Trophoblast cell (in vitro differentiated cells and primary cell): ENCODE measurements around the gene SERPINA3.
"Not testable (repeated sequence)": the region's sequence is repeated elsewhere in the genome, so short reads cannot be mapped to it uniquely, and the experiment has no call there.

ENCODE experiments used
- DNase-seq, 2 donors: peaks; one replicate each; pipeline ENCODE4 v3.0.0-alpha.2; 2016
- H2AFZ ChIP-seq: 2 replicates; pipeline ENCODE4 v1.6.1; 2013; ENCODE audit warnings: low read length, moderate library complexity, mild to moderate bottlenecking; ENCODE audit not compliant: insufficient read depth, poor library complexity
- H2AK5ac ChIP-seq: 2 replicates; pipeline ENCODE4 v1.6.1; 2013; ENCODE audit warnings: mild to moderate bottlenecking, low read length
- H2BK120ac ChIP-seq: 2 replicates; pipeline ENCODE4 v1.6.1; 2013; ENCODE audit warnings: low read length, mild to moderate bottlenecking, moderate library complexity; ENCODE audit not compliant: insufficient read depth, poor library complexity
- H2BK12ac ChIP-seq: 2 replicates; pipeline ENCODE4 v1.6.1; 2013; ENCODE audit warnings: mild to moderate bottlenecking, low read length, moderate library complexity
- H2BK5ac ChIP-seq: 2 replicates; pipeline ENCODE4 v1.6.1; 2013; ENCODE audit warnings: low read length, low read depth, moderate library complexity, mild to moderate bottlenecking; ENCODE audit not compliant: poor library complexity
- H3K14ac ChIP-seq: 2 replicates; pipeline ENCODE4 v1.6.1; 2013; ENCODE audit warnings: mild to moderate bottlenecking, low read length
- H3K18ac ChIP-seq: 2 replicates; pipeline ENCODE4 v1.6.1; 2013; ENCODE audit warnings: mild to moderate bottlenecking, low read length
- H3K23ac ChIP-seq: 2 replicates; pipeline ENCODE4 v1.6.1; 2013; ENCODE audit warnings: low read length
- H3K27ac ChIP-seq: 2 replicates; pipeline ENCODE4 v1.5.1; 2013; ENCODE audit warnings: low read depth, mild to moderate bottlenecking, inconsistent platforms, low read length, moderate library complexity
- H3K27me3 ChIP-seq: 2 replicates; pipeline ENCODE4 v1.6.1; 2013; ENCODE audit warnings: inconsistent platforms, mild to moderate bottlenecking, low read length, moderate library complexity; ENCODE audit not compliant: insufficient read depth
- H3K36me3 ChIP-seq, 2 experiments: 1 replicate in 1 of 2; 2 replicates in 1 of 2; pipeline ENCODE4 v1.6.1; 2013; ENCODE audit warnings: low read length in 2 of 2, mild to moderate bottlenecking in 2 of 2, moderate library complexity in 1 of 2; ENCODE audit not compliant: insufficient read depth in 2 of 2, control insufficient read depth in 1 of 2
- H3K4ac ChIP-seq: 2 replicates; pipeline ENCODE4 v1.6.1; 2013; ENCODE audit warnings: low read depth, mild to moderate bottlenecking, low read length, moderate library complexity
- H3K4me1 ChIP-seq, 2 experiments: 1 replicate in 1 of 2; 2 replicates in 1 of 2; pipeline ENCODE4 v1.6.1; 2013; ENCODE audit warnings: low read length in 2 of 2, mild to moderate bottlenecking in 2 of 2, moderate library complexity in 1 of 2; ENCODE audit not compliant: insufficient read depth in 2 of 2, control insufficient read depth in 1 of 2
- H3K4me2 ChIP-seq: 2 replicates; pipeline ENCODE4 v1.6.1; 2013; ENCODE audit warnings: inconsistent platforms, mild to moderate bottlenecking, low read length, moderate library complexity
- H3K4me3 ChIP-seq: 2 replicates; pipeline ENCODE4 v1.5.1; 2013; ENCODE audit warnings: mild to moderate bottlenecking, low read depth, low read length, inconsistent platforms
- H3K79me1 ChIP-seq: one replicate; pipeline ENCODE4 v1.6.1; 2013; ENCODE audit warnings: low read length
- H3K79me2 ChIP-seq: 2 replicates; pipeline ENCODE4 v1.6.1; 2013; ENCODE audit warnings: low read length, mild to moderate bottlenecking; ENCODE audit not compliant: control insufficient read depth, insufficient read depth, poor library complexity
- H3K9ac ChIP-seq: 2 replicates; pipeline ENCODE4 v1.6.1; 2013; ENCODE audit warnings: mild to moderate bottlenecking, low read length
- H3K9me3 ChIP-seq: 2 replicates; pipeline ENCODE4 v1.6.1; 2013; ENCODE audit warnings: low read depth, mild to moderate bottlenecking, control low read depth, inconsistent platforms, low read length; ENCODE audit not compliant: insufficient read depth
- H4K12ac ChIP-seq: 2 replicates; pipeline ENCODE4 v1.6.1; 2013; ENCODE audit warnings: low read depth, mild to moderate bottlenecking, low read length, moderate library complexity
- H4K8ac ChIP-seq: 2 replicates; pipeline ENCODE4 v1.6.1; 2013; ENCODE audit warnings: low read depth, mild to moderate bottlenecking, low read length, moderate library complexity
- H4K91ac ChIP-seq: one replicate; pipeline ENCODE4 v1.6.1; 2013; ENCODE audit warnings: low read depth, mild to moderate bottlenecking, low read length, moderate library complexity
- WGBS: extraction: QIAGEN DNeasy Blood & Tissue Kit; methylation state at CpG from one replicate; pipeline ENCODE4 v1.1.7; 2013; ENCODE audit warnings: missing lambda C conversion rate; ENCODE audit not compliant: insufficient read length, insufficient coverage; ENCODE audit errors: extremely low coverage; 5-methylcytosine and 5-hydroxymethylcytosine counted together

The SERPINA3 gene

DNA sequence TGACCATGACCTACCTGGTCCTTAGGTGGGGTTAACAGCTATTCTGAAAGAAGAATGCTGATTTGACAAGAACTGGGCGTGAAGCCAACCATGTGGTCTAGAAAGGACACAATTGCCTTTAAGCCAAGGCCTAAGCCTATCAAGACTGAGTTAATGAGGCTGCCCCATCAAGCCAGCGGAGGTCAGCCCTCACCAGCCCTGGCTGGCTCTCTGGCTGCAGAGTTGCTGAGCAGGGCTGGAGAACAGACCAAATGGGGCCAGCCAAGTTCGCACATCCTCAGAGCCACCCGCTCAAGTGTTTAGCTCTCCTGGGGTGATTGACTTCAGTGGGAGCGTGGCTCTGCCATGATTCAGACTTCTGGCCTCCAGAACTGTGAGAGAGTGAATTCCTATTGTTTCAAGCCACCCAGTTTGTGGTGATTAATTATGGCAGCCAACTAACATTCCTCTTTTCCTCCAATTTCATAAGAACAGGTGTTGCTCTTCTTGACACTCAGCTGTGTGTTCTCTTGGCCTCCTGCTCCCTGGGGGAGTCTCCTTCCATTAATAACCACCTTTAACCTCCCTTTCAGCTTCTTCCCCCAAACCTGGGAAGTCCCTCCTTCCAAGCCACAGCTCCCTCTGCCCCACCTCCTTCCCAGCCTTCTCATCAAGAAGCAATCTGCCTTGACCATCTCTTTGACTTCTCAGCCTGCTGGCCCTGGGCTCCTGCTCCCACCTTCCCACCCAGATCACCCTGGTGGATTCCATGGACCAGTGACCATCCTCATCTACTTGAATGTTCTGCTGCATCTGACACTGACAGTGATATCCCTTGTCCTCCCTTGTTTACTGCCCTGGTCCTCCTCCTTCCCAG lies 36.2 kb upstream of the SERPINA3 start:
- Histone ChIP-seq H3K18ac (no peak overlapping the region), H3K4me3 (no peak overlapping the region), H3K9me3 (no peaks in the 10 kb centered on the region), H4K8ac (no peak overlapping the region), H3K9ac (no peak overlapping the region), H2BK120ac (no peak overlapping the region), H2BK12ac (no peak overlapping the region), H2AFZ (no peak overlapping the region), H3K14ac (no peak overlapping the region), H3K36me3 (no peaks in the 10 kb centered on the region), H3K79me2 (no peaks in the 10 kb centered on the region), H4K91ac (no peak overlapping the region), H3K4me2 (no peak overlapping the region), H3K4ac (no peak overlapping the region), H2AK5ac (no peak overlapping the region), H3K79me1 (no peaks in the 10 kb centered on the region), H3K27ac (no peak overlapping the region), H3K23ac (no peak overlapping the region), H4K12ac (no peak overlapping the region), H3K27me3 (no peaks in the 10 kb centered on the region), H2BK5ac (no peak overlapping the region), H3K4me1 (peaks cover 5 to 9% of the 10 kb centered on the region in 2 experiments)
- no CpG with 5 or more reads among the region's 5 CpGs for WGBS
- DNase-seq = no peak

DNA sequence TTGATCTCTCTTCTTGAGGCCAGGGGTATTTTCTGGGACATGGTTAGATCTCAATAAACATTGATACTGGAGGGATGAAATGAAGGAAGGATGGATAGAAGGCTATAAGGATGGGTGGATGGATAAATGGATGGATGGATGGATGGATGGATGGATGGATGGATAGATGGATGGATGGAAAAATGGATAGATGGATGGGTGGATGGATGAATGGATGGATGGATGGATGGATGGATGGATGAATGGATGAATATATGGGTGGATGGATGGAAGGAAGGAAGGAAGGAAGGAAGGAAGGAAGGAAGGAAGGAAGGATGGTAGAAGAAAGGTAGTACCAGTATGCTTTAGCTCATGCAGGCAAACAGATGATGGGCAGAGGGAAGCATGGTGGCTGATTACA lies 34.7 kb upstream of the SERPINA3 start:
- H3K36me3 ChIP-seq, DNase-seq, H3K9ac ChIP-seq, H3K27me3 ChIP-seq, H3K4me3 ChIP-seq, H4K8ac ChIP-seq, H4K91ac ChIP-seq, H3K23ac ChIP-seq, H3K79me1 ChIP-seq, H2BK12ac ChIP-seq, H3K4ac ChIP-seq, H2BK120ac ChIP-seq, H3K14ac ChIP-seq, H2AK5ac ChIP-seq, H3K9me3 ChIP-seq, H3K79me2 ChIP-seq, H3K27ac ChIP-seq, H3K4me1 ChIP-seq, H3K4me2 ChIP-seq, H3K18ac ChIP-seq, H2AFZ ChIP-seq, H2BK5ac ChIP-seq, H4K12ac ChIP-seq: not testable (repeated sequence)

DNA sequence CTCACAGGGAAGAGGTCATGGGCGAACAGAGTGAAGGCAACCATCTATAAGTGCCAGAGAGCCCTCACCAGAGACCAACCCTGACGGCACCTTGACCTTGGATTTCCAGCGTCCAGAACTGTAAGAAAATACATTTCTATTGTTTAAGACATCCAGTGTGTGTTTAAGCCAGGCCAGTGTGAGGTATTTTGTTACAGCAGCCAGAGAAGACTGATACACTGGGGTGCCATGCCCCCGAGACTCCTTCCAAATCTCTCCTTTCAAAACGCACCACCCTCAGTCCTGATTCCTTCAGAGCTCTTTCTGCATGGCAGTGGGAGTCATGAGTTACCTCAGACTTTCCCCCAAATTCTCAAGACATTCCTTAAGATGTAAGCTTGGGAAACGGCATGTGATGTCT lies 33.5 kb upstream of the SERPINA3 start:
- H3K14ac ChIP-seq = no peak overlapping the region
- WGBS = no CpG with 5 or more reads among the region's 6 CpGs
- no peaks in the 10 kb centered on the region for H3K4me1 ChIP-seq
- no peaks in the 10 kb centered on the region for H3K79me2 ChIP-seq
- H2BK12ac ChIP-seq = no peak overlapping the region
- no peak overlapping the region for H3K9ac ChIP-seq
- no peak overlapping the region for H2BK120ac ChIP-seq
- no peak overlapping the region for H3K4me3 ChIP-seq
- no peaks in the 10 kb centered on the region for H3K36me3 ChIP-seq
- no peak overlapping the region for H4K12ac ChIP-seq
- H3K4me2 ChIP-seq = no peak overlapping the region
- H2AFZ ChIP-seq = no peak overlapping the region
- no peak overlapping the region for H4K91ac ChIP-seq
- no peak overlapping the region for H3K18ac ChIP-seq
- H4K8ac ChIP-seq = no peak overlapping the region
- H3K4ac ChIP-seq = no peak overlapping the region
- no peaks in the 10 kb centered on the region for H3K27me3 ChIP-seq
- no peak overlapping the region for H3K27ac ChIP-seq
- no peak overlapping the region for H2BK5ac ChIP-seq
- H3K23ac ChIP-seq = no peak overlapping the region
- DNase-seq = no peak
- peaks cover 3% of the 10 kb centered on the region for H3K9me3 ChIP-seq
- no peak overlapping the region for H2AK5ac ChIP-seq
- no peaks in the 10 kb centered on the region for H3K79me1 ChIP-seq

DNA sequence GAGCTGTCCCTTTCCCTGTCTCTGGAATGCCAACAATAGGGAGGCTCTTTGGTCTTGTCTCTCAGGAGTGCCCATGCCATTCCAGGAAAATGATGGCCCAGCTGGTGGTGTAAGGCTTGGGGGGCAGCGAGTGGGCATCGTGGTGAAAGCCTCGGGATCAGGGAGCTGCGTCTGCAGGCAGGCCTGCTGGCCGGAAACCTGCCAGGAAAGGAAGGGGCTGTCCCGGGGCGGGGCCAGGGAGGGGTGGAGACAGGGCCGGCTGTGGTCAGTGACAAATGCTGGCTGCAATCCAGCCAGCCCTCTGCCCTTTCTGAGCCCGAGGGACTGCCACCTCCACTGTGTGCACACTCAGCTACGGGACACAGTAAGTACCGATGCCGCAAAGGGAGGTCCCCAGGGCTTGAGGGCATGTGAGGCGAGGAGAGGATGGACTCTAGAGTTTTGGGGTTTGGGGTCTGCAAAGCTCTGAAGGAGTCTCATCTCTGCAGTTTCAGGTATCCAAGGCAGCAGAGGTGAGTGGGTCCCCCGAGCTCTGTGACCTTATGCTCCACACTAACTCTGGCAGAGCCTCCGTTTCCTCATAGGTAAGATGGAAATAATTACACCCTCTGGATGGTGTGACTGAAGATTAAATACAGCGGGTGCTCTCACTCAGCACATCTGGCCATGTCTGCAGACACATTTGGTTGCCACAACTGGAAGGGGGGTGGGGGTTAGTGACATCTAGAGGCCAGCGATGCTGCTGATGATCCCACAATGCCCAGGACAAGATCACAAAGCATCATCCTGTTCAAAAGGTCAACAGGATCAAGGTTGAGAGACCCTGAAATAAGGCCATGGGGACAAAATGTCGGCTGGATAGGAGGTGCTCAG lies 30.8 kb upstream of the SERPINA3 start, which contains the start of gene SERPINA5:
Gene SERPINA5, plus strand, starts transcription at position 300 of the 873 bp plus-strand sequence. CDS start 5,937 bp downstream, outside the sequence.
- Histone ChIP-seq H3K79me2 (no peaks in the 10 kb centered on the region), H3K27ac (no peak within 1 kb of the TSS), H3K79me1 (no peaks in the 10 kb centered on the region), H3K4me2 (no peak within 1 kb of the TSS), H2AFZ (no peak within 1 kb of the TSS), H3K9me3 (peaks cover 3% of the 10 kb centered on the region), H2BK5ac (no peak within 1 kb of the TSS), H3K4me1 (no peaks in the 10 kb centered on the region), H3K4ac (no peak within 1 kb of the TSS), H4K12ac (no peak within 1 kb of the TSS), H2BK120ac (no peak within 1 kb of the TSS), H3K9ac (no peak within 1 kb of the TSS), H3K36me3 (no peaks in the 10 kb centered on the region), H3K27me3 (no peaks in the 10 kb centered on the region), H3K23ac (no peak within 1 kb of the TSS), H4K91ac (no peak within 1 kb of the TSS), H3K18ac (no peak within 1 kb of the TSS), H3K4me3 (no peak within 1 kb of the TSS), H2AK5ac (no peak within 1 kb of the TSS), H3K14ac (no peak within 1 kb of the TSS), H4K8ac (no peak within 1 kb of the TSS), H2BK12ac (no peak within 1 kb of the TSS)
- WGBS = no CpG with 5 or more reads among the region's 18 CpGs
- no peak for DNase-seq
